Measurements from ENCODE around the gene INPP5E.
A peak's percentile ranks its signal among the peaks of the same experiment; 100 is the strongest.

The INPP5E gene

GRCh38 chr9:136472640-136473353 lies 33.2 kb upstream of the INPP5E start:
- no peak for DNase-seq (ENCODE audit: low spot score)

- no peak for DNase-seq (ENCODE audit: low spot score)
Observed at GRCh38 chr9:136471802-136472487, 32.3 kb upstream of the INPP5E start.

GRCh38 chr9:136470792-136471469 lies 31.3 kb upstream of the INPP5E start:
- DNase-seq (ENCODE audit: low spot score), result peak; percentile 9

GRCh38 chr9:136470356-136470755 lies 30.7 kb upstream of the INPP5E start:
- DNase-seq (ENCODE audit: low spot score), result no peak

- no peak for DNase-seq (ENCODE audit: low spot score)
Observed at GRCh38 chr9:136467766-136468165, 28.1 kb upstream of the INPP5E start.

- no peak for DNase-seq (ENCODE audit: low spot score)
Observed at GRCh38 chr9:136466155-136466541, 26.5 kb upstream of the INPP5E start.

GRCh38 chr9:136465500-136466154 lies 26.0 kb upstream of the INPP5E start:
- DNase-seq (ENCODE audit: low spot score), result no peak

GRCh38 chr9:136464241-136464640 lies 24.6 kb upstream of the INPP5E start:
- no peak for DNase-seq (ENCODE audit: low spot score)

GRCh38 chr9:136463578-136463977 lies 23.9 kb upstream of the INPP5E start:
- DNase-seq (ENCODE audit: low spot score), result no peak

GRCh38 chr9:136462664-136463063 lies 23.0 kb upstream of the INPP5E start:
- no peak for DNase-seq (ENCODE audit: low spot score)

GRCh38 chr9:136460772-136461325 lies 21.2 kb upstream of the INPP5E start:
- DNase-seq (ENCODE audit: low spot score), result no peak

GRCh38 chr9:136459425-136459824 lies 19.8 kb upstream of the INPP5E start:
- DNase-seq (ENCODE audit: low spot score), result no peak

- DNase-seq (ENCODE audit: low spot score), result no peak
Observed at GRCh38 chr9:136457326-136457725, 17.7 kb upstream of the INPP5E start.

- DNase-seq (ENCODE audit: low spot score), result no peak
Observed at GRCh38 chr9:136456258-136456657, 16.6 kb upstream of the INPP5E start.

GRCh38 chr9:136455043-136456002 lies 15.7 kb upstream of the INPP5E start:
- DNase-seq (ENCODE audit: low spot score), result no peak

GRCh38 chr9:136454026-136454796 lies 14.6 kb upstream of the INPP5E start:
- DNase-seq (ENCODE audit: low spot score), result no peak

GRCh38 chr9:136453326-136453725 lies 13.7 kb upstream of the INPP5E start:
- DNase-seq (ENCODE audit: low spot score), result no peak

- DNase-seq (ENCODE audit: low spot score), result no peak
Observed at GRCh38 chr9:136451221-136451877, 11.7 kb upstream of the INPP5E start.

GRCh38 chr9:136448655-136449054 lies 9.0 kb upstream of the INPP5E start:
- no peak for DNase-seq (ENCODE audit: low spot score)

Measured in hematopoietic multipotent progenitor cell treated with erythropoietin and hydrocortisone succinate and interleukin-3 and kit ligand, for 15 days (in vitro differentiated cells).